Activated CD4-positive, alpha-beta T cell treated with anti-CD3 and anti-CD28 coated beads for 48 hours (primary cell): Measurements from ENCODE around the gene NUP210.

Source experiments
- DNase-seq: peaks from one replicate; pipeline ENCODE4 v3.0.0-alpha.2; 2020

Gene NUP210

DNA sequence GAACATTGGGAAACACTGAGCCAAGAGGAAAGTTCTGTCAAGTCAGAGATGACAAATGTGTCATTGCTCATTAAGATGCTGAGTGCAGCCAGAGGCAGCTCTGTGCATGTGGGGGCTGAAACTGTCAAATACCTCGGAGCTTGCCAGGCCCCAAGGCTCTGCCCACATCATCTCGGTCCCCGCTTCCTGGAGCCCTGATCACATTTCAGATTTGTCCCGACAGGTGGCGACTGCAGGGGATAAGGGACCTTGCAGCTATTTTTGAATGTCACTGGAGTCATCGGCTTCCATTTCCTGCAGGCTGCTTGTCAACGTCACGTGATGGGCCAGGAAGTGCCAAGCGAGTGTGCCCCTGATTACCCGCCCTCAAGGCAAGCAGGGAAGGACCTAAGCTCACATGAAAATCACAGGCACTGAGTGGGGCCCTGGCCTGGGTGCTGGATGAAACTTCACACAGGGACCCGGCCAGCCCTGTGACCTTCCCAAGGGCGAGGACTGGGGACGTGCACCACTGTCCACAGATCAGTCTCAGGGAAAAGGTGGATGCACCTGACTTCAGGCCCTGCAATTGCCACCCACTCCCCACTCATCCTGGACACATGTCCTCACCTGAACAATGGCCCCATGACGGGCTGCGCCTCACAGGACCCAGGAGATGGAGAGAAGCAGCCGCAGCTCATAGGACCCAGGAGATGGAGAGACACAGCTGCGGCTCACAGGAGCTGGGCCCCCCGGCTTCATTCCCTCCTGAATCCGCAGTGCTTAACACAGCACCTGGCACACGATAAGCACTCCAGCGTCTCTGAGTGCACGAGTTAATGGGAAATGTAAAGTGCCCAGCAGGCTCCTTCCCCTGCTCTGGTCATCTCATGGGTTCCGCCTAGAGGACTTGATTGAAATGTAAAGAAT lies 73.4 kb downstream of the NUP210 start:
- peak; percentile 83 for DNase-seq

DNA sequence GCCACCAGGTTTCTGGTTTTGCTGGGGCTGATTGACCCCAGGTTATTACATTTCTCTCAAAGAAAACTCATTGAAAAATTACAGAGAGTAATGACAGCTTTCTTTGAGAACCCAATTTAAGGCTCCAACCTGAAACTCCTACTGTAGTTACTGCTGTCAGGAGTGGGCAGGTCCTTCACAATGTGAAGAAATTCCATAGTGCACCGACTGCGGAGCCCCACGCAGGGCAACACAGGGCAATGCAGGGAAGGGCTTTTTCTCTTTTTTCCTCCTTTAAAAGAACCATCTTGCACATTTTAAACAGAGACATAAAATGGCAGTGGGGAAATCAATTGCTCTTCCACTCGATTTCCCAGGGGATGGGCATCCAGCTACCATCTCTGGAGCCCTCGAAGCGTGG lies 74.3 kb downstream of the NUP210 start:
- no peak for DNase-seq

DNA sequence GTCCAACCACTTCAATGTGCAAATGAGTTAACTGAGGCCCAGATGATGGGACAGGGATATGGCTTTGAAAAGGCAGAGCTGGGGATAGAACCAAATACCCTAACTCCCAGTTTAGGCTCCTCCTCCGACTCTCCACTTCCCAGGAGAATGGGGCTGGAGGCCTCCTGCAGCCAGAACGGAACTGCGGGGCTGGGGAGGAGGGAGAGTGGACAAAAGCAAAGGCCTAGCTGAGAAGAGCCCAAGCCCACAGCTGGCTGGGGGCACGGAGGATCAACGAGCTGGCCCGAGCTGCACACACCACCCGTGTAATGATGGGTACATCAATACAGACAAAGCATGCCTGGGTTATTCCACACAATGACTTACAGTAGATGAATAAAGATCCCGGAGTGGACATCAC lies 74.8 kb downstream of the NUP210 start:
- DNase-seq, result no peak

DNA sequence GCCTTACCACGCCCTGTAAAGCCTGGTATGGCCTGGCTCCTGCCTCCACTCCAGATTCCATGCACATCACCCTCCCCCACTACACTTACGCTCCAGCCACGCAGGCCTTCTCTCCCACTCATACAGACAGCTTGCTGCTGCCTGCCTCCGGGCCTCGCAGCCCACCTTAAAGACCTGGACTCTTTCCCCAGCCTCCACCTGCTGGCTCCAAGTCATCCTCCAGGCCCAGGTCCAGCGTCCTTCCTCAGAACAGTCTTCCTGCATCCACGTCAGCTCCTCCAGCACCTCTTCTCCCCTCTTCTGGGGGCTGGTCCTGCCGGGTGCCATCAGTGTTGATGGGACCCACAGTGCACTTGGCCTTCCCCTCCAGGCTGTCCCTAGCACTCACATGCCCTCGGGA lies 75.5 kb downstream of the NUP210 start:
- DNase-seq, result no peak

DNA sequence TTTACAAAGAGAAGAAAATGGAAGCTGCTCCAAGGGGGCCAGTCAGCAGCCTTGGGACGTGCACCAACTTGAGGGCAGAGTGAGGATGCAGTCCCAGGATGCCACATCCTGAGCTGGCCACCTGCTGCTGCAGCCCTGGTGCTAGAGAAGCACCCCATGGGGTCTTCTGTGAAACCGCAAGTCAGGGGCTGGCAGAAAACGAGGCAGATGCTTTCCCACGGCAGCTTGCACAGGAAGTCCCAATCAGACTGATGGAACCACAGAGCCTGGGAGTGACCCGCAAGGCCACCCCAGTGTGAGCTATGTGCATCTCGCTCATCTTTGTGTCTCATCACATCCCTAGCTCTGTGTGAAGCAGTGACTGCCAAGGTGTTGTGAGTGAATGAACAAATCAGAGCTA lies 76.5 kb downstream of the NUP210 start:
- no peak for DNase-seq

DNA sequence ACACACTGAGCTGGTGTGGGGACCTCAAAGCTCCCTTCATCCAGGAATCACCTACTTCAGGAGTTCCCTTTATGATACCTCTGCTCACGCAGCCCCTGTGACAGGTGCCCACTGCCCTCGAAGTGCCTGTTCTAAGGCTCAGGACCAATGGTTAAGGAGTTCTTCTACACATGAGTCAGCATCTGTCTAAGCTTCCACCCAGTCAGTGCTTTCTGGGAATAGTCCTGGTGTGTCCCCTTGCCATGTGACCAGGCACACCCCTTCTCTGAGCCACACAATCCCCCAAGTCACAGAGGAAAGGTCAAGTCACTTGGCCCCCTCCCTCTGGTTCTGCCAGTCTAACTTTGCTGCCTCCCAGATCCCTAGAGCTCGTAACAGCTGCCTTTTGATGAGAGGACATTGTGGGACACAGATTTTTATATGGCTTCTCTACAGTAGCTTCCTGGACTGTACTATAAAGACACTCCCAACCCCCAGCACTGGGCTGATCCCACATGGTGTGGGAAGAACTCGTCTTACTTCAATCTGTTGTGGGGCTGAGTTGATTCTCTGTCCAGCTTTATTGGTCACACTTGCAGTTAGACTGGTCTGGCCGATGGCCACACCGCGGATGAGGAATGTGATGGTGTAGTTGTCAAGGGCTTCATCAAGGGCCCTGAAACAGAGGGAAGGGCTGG lies 78.8 kb downstream of the NUP210 start:
- DNase-seq, result no peak

DNA sequence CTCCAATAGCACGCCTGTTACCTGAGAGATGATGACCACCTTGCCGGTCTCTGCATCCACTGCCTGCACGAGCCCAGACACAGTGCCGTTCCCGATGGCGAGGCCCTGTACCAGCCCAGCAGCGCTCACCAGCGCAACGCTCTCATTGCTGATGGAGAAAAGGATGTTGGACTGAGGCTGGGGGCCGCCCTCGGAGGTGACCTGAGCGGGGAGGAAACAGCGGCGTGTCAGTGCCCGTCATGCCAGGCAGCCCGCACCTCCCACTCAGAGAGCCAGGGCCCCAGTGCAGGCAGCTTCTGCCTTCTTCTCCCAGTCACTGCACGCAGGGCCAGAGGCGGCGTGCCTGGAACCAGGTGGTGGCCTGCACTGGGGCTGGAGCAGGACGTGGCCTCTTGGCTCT lies 80.3 kb downstream of the NUP210 start:
- no peak for DNase-seq

DNA sequence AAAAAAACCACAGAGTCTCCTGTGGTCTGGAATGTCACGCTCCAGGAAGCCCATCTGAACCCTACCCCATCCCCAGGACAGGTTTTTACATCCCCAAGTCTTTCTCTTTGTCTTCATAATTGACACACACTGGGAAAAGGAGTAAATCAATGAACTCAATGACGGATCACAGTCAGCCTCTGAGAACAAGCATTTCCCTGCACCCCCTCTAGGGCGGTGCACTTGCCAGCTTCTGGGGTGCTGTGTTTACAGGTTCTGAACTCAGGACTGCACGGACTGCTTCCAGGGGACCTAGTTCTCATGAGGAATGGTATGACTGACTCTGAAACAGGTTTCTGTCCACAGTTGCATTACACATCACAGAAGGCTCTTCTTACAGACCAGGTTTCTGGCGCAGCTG lies 81.1 kb downstream of the NUP210 start:
- no peak for DNase-seq

DNA sequence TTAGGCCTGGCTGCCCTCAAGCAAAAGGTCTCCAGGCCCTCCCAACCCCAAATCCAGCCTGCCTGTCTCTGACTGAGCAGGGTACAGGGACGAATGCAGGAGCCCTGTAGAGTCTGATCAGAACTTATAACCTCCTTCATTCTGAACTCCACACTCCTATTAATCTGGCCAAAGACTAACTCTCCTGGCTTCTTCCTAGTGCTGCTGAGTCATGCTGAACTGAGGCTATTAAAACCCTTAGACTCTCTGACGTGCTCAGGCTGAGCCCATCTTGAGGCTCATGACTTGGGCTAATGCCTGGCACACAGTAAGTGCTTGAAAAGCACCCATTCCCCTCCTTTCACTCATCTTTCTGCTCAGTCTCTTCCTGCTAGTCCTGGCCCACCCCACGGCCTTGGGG lies 81.9 kb downstream of the NUP210 start:
- no peak for DNase-seq

DNA sequence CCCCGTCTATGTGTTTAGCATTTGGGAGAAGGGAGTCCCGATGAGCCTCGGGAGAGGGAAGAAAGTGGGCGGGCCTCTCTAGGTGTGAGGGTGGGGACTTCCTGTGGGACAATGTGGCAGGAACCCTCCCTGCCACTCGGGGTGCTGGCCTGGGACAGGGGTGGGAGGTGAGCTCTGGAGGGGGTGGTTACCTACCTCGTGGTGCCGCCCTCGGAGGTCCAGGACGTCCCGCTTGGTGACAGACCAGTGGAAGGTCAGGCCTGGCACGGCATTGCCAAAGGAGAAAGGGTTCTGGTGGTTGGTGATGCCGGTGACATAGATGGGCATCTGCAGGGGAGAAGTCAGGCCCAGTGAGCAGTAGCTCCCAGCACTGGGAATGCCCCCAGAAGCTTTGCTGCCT lies 83.5 kb downstream of the NUP210 start:
- DNase-seq, result no peak

DNA sequence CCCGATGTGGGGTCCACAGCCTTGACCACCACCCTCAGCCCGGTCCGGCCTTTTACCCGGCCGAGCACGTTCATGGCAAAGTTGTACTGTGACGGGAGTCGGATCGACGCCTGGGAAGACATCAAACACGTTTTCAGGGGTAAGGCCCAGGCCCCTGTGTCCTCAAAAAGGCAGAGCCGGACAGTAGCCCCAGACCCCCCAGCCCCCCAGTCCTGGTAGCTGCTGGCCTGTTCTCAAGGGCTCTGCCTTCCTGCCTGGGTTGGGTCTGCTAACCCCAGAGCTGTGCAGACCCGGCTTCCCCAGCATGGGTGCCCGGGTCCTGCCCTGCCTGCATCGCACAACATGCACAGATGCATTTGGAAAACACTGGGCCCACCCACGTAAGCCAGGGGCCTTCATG lies 84.6 kb downstream of the NUP210 start:
- no peak for DNase-seq

DNA sequence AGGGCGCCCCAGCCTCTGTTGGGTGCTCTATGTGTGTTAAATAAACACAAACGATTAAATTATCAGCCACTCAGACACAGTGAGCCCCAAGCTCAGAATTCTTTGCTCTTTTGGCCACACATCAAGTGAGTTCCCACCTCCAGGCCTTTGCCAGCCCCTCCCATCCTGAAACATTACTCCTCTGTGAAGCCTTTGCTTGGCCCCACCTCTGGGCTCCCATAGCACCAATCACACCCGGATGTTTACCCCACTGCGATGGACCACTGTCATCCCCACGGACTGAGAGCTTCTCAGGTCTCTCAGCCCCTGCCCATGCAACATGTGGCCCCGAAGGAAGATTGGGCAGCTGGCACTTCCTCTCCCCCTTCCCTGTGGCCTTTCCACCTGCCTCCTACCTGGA lies 85.1 kb downstream of the NUP210 start:
- no peak for DNase-seq

DNA sequence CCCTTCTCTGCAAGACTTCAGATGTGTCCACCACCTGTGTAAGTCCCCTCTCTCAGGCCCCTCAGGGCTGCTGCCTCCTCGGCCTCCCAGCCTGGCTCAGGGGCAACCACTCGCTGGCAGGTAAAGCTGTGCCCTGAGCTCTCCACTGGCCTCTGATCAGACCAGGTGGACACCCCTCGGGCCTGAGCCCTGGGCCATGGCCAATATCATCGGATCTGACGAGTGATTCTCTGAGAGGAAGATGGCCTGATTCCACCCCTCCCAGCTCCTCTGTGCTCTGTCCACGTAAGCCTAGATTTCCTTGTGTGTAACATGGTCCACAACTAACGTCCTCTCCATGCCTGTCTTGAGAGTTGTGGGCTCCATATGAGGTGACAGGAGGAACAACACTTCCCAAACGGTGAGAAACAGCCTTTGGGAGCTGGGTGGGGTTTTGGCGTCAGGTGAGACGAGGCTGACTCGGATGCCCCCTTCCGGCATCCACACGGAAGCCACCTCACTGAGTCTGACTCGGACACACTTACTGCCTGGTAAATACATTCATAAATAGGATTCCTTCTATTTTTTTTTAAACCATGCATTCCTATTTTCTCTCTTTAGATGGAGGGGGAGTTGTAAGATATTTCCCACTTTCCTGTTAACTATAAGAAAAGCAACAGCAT lies 86.8 kb downstream of the NUP210 start:
- no peak for DNase-seq

DNA sequence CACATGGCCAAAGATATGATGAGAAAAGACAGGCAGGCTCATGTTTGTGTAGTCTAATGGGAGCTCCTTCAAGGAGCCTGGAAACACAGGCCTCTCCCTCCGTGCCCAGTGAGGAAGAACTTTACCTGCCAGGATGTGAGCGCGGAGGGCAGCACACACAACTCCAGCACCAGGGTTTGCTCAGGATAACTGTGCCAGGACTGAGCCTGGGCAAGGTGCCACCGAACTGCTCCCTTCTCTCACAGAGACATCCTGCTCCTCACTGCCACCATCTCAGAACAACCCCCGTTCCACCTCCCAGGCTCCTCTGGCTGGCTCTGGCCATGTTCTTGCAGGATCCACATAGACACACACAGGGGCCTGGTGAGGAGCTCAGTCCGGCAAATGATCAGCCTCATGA lies 87.4 kb downstream of the NUP210 start:
- no peak for DNase-seq

DNA sequence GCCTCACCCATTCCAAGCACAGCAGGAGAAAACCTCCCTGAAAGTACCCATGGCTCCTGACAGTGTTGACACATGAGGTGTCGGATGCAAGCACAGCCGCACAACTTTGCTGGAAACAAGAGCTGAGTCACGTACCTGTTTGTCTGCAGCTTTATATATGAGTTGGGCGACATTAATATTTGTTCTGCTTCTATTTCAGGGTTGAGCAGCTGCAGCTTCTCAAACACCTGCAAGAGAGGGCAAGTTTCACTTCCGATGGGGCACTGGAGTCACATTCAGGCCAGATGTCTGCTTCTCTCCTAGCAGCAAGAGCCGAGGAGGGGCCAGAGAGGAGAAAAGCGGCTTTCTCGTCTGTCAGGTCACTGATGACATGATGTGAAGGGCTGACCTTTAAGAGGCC lies 88.0 kb downstream of the NUP210 start:
- no peak for DNase-seq

DNA sequence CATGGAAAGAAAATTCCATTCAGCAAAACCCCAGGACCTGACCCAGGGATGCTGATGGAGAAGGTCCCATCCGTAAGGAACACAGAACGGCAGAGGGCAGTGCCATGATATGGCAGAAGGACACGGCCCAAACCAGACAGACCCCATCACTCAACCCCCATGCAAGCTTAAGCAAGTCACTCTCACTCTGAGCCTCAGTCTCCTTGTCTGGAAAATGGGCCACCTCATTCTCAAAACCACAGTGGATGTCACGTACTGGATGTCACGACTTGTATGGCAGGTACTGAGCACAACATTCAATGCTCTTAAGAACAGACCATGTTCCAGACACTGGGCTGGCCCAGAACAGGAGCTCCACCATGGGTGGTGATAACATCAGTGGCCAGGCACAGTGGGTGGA lies 90.4 kb downstream of the NUP210 start:
- no peak for DNase-seq

DNA sequence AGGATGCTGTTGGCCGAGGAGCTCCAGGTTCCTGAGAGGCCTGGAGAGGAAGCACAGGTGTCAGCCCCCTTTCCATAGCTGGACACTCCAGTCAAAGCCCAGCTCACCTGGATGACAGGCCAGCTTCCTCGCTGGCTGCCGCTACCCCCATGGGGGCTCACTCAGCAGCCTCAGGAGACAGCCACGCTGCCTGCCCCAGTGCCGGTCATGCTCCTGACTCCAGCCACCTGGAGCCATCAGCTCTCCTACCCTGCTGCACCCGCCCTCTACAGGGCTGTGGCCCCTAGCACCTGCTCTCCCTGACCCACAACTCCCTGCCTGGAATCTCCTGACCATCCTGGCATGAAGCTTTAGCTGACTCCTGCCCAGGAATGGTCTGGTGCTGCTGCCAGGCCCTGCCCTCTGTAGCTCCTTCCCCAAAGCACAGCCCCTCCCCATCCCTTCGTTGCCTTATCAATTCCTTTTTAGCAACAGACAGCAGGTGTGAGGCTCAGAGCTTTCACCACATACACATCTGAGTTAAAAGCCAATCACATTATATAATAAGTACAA lies 94.2 kb downstream of the NUP210 start:
- DNase-seq, result no peak

DNA sequence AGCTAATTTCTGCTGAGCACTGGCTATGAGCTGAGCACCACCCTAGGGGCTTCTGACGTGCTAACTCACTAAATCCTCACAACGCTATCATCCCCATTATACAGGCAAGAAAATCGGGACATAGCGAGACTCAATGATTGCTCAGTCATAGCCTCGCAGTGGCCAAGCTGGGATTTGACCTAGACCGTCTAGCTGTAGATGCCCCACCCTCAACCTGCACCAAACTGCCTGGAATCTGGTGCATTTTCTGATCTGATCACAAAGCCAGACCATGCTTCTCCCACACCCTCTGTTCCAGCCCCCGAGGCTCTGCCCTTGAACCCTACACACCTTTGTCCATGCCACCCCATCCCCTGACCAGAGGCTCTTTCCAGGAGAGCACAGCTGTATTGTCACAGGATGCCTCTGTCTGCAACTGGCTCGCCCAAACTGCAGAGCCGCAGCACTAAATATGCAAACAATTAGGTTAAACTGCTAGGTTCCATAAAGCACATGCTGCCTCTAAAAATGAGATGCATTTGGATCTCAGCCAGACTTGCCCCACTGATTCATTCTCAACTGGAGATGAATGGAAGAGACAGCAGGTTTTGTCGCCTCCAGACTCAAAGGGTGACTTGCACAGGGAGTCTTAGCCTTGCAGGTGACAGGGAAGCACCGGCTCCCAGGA lies 95.2 kb downstream of the NUP210 start:
- no peak for DNase-seq

DNA sequence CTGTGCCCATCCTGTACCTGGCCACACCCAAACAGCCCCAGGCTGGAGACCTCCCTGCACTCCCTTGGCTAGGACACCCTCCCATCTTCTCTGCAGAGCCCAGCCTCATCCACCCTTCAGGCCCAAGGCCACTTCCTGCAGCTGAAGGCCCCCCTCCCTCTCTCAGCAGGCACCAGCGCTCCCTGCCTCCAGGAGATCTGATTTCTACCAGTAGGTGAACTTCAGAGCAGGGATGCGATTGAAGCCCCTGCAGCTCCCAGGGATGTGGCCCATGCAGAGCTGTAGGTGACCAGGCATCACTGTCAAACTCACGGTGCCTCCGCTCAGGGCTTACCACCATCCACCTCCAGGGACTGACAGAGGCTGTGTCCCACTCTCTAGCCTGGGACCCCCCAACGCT lies 96.3 kb downstream of the NUP210 start:
- no peak for DNase-seq

DNA sequence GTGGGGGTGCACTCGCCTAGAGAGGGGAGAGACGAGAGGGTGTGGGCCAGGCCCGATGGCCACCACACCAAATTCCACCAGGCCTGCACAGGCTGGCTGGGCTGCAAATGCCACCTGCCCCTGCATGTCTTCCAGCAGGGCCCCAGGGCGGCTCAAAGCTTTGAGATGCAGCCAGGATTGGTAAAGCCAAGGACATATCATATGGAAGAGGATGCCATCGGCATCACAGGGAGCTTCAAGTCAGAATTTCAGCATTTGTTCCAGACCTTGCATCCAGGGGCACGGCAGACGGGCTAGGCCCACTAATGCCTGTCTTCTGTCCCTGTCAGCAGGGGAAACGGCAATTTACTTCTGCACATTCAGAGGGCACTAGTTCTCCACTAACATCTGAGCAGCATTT lies 97.8 kb downstream of the NUP210 start:
- DNase-seq, result no peak

DNA sequence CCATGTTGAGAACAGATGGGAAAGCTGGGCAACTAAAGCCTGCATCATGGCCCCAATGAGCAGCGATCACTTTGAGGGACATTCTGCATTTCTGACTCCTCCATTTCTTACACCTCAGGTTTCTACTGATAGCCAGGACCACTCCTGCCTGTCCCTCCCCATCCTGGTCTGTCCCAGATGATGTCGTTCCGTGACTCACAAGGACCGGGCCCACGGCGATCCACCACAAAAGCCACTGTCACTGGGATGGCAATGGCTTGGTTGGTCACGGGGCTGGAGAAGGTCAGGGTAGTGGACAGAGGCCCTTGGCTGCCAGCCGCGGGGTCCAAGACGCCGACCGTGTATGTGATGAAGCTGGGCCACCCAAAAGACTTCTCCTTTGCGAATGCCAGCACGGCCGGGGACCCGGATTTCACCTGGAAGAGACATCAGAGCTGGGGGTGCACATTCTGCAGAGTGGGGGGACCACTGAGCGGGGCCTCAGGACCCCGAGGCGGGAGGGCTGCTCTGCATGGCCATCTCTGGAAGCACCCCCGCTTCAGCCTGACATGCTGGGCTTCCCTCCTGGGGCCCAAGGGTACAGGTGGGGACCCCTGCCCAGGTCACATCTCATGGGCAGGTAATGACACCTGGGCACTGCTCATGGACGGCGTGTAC lies 100.4 kb downstream of the NUP210 start:
- DNase-seq, result no peak

DNA sequence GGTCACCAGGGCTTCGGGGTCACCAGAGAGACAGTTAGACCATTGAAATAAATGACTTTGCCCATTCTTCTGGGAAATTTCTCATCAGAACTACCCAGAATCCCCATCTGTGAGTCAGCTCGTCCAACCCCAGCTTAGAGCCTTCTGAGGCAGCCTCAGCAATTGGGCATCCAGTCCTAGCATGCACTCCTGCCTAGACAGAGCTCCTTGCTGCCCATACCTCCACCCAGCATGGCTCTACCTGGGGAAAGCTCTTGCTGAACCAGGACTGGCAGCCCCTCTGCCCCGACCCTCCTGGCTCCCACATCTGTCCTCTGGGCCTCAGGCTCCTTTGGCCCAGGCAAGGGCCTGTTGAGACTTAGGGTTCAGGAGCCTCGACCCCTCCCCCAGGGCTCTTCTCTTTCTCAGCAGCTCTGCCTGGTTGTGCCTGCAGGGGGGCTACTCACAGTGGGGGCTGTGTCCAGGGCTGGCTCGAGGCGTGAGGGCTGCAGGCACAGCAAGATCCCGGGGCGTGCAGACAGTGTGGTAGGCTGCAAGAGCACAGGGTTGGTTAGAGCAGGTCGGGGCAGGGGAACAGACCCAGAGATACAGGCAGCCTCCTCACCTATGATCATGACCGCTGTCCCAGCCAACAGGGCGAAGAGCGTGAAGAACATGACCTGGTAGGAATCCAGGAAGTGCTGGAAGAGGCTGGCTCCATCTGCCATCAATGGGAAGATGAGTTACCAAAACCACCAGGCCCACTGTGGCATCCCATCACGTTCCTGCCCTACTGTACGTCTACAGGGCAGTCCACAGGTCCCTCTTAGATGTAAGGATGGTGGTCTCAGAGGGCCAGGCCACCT lies 101.3 kb downstream of the NUP210 start:
- DNase-seq, result no peak
